GM21526 (cell line): ENCODE data around the gene RAB4B.
"Not testable (repeated sequence)": the region's sequence is repeated elsewhere in the genome, so short reads cannot be mapped to it uniquely, and the experiment has no call there.

Experiments
- ATAC-seq: cut with Tn5 transposase; IDR thresholded peaks from one replicate; pipeline ENCODE4 v1.9.1; 2021; ENCODE audit warnings: moderate library complexity; ENCODE audit not compliant: unreplicated experiment, low FRiP score

Gene RAB4B

DNA sequence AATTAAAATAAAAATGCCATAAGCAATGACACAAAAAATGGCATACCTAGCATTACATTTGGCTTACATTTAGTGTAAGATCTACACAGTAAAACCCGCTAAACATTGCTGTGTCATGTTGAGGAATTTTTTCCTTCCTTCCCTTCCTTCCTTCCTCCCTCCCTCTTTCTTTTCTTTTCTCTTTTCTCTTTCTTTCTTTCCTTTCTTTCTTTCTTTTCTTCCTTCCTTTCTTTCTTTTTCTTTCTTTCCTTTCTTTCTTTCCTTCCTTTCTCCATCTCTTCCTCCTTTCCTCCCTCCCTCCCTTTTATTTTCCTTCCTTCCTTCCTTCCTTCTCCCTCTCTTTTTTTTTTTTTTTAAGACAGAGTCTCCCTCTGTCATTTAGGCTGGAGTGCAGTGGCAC lies 60.4 kb downstream of the RAB4B start:
- not testable (repeated sequence) for ATAC-seq

DNA sequence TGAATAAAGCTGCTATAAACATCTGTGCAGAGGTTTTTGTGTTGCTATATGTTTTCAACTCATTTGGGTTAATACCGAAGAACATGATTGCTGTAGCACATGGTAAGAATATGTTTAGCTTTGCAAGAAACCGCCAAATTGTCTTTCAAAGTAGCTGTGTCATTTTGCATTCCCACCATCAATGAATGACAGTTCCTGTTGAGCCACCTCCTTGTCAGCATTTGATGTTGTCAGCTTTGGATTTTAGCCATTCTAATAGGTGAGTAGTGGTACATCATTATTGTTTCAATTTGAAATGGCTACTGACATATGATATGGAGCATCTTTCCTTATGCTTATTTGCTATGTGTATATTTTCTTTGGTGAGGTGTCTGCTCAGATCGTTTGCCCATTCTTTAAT lies 64.0 kb downstream of the RAB4B start:
- ATAC-seq = not testable (repeated sequence)

- not testable (repeated sequence) for ATAC-seq
These were observed 65.1 kb downstream of the RAB4B start for GRCh38 chr19:40842997-40843652.

- not testable (repeated sequence) for ATAC-seq
These were observed 65.6 kb downstream of the RAB4B start for GRCh38 chr19:40843653-40844052.
